G401.6 (cell line): Measurements from ENCODE around the gene IFT27.

ENCODE experiments used
- FAIRE-seq: peaks from 2 replicates; lab custom pipeline; 2012; peaks lifted over from hg19 to GRCh38; lab: Jason Lieb, UNC

IFT27 gene

DNA sequence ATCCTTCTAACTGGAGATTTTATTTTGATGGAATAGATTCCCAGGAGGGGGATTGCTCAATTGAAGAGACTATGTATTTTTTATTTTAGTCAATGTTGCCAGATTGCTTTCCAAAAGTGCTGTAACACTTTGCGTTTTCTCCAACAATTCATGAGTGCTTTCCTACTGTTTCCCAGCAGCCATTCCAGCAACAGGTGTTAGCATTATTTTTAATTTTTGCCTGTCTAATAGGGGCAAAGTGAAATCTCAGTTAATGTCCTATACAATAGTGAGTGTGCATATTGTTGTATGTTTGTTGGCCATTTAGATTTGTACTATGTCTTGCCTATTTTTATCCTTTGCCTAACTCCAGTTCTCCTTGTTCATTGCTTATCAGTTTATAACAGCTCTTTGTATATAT lies 60.3 kb downstream of the IFT27 start:
- FAIRE-seq = no peak

- no peak for FAIRE-seq
Measured at GRCh38 chr22:36714110-36714509, 61.8 kb downstream of the IFT27 start.

DNA sequence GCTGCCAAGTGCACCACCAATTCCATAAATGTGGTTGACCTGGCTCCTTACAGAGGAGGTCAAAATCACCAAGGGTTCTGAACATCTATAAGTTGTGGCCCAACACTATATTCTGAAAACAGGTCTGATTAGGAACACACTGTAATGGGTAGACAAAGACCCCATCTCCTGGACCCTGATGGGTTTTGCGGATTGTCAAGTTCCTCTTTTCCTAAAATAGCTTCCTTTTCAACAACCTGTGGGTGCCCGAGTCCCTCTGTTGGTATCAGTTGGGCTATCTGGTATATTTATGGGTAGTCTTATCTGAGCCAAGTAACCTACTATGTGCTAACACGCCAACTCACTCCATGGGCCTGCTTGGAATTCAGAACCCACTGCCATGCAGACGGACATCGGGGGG lies 62.5 kb downstream of the IFT27 start:
- FAIRE-seq = no peak
